Measurements from ENCODE around the gene ZNF607. TPM values are rescaled to one million over a fixed set of nuclear protein-coding genes. Genes with fewer than 3 reads are reported as not detected.

Gene ZNF607
- total RNA-seq, result 2.6 and 3.5 TPM in 2 replicates

DNA sequence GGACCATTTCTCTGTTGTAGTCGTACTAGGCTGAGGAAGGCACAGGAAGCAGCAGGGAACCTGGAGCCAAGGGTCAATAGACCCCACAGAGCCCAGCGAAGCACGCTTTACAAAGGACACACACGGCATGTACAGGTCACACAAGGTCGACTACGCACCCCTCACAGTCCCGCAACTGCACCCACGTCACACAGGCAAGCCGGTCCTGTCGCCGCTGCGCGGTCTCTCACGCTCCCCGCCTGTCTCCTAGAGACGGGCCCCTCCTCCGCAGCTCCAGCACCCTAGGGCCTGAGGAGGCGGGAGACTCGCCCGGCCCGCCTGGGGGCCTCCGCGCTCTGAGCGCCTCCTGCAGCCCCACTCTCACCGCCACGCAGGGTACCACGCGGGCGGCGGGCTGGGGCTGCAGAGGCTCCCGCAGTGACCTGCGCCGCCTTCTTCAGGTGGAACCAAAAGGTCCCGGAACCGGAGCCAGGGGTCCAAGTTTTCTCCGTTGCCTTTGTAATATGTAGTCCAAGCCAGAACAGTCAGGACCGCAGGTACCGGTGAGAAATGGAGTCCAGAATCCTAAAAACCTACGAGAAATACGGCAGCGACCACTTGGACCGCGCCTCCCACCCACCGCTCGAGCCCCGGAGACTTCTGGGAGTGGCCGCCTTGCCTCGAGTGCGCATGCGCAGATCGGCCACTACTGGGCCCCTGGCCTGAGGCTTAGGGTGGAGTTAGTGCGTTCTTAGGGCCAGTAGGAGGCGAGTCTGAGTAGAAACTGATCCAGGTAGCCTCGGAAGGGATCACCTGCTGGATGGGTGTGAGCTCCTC is at the start of gene ZNF607:
Gene ZNF607, minus strand, starts transcription at position 651 of the 816 bp plus-strand sequence. CDS start 8,143 bp downstream, outside the sequence.

DNA sequence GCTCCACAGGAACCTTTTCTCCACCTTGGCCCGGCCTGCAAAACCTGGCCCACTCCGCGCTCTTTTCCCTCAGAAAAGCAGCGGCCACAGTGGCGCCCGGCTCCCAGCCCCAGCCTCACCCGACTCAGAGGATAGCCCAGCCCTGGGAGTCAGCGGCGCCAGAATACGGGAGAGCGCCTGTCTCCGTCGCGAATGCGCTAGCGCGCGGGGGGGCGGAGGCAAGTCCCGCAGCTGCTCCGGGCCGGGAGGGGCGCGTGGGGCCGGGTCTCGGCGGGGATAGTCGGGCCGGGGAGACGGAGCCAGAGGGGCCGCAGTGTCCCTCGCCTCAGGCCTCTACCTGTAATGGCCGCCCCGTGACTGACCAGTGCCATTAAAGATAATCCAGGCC is 64.3 kb downstream of the ZNF607 start, which contains the start of gene ZFP30:
Gene ZFP30, minus strand, starts transcription at position 165 of the 388 bp plus-strand sequence. CDS start 7,643 bp downstream, outside the sequence.

Other genes starting within 250 kb of the ZNF607 start
- gene ZNF793, start 212.8 kb downstream of the ZNF607 start, total RNA-seq, result 0.65 and 0.96 TPM in 2 replicates
- gene ZNF571, start 125.0 kb downstream of the ZNF607 start, total RNA-seq, result 0.78 and 3.0 TPM in 2 replicates
- gene ZNF540, start 124.9 kb downstream of the ZNF607 start, total RNA-seq, result under 0.01 and 0.40 TPM in 2 replicates
- gene ZFP30, start 64.3 kb downstream of the ZNF607 start, total RNA-seq, result 7.4 and 11.1 TPM in 2 replicates
- gene ZNF573, start 59.8 kb upstream of the ZNF607 start, total RNA-seq, result 2.7 and 12.3 TPM in 2 replicates
- gene WDR87, start 186.8 kb upstream of the ZNF607 start, total RNA-seq, result not detected in 2 replicates
- gene SIPA1L3, start 187.4 kb upstream of the ZNF607 start, total RNA-seq, result 21.6 and 23.6 TPM in 2 replicates